RWPE2 (cell line): ENCODE results near the gene AOPEP.
A peak's percentile ranks its signal among the peaks of the same experiment; 100 is the strongest.

ENCODE experiments used
- ATAC-seq: fragments of 200-7000 bp; cut with Tn5 transposase; 3 replicates; pipeline ENCODE4 v1.9.1; 2021; ENCODE audit warnings: low read depth
- DNase-seq: peaks from one replicate; pipeline ENCODE4 v3.0.0-alpha.2; 2020; ENCODE audit warnings: low spot score
- H3K27ac ChIP-seq: fragments of 450-650 bp; 2 replicates; pipeline ENCODE4 v1.5.1; 2017; ENCODE audit warnings: mild to moderate bottlenecking; ENCODE audit not compliant: poor library complexity, severe bottlenecking
- H3K27me3 ChIP-seq: fragments of 250-450 bp; sonication (Bioruptor Pico); 2 replicates; pipeline ENCODE4 v1.5.1; 2021; ENCODE audit warnings: mild to moderate bottlenecking, moderate library complexity; ENCODE audit not compliant: insufficient read depth, poor library complexity, severe bottlenecking
- H3K36me3 ChIP-seq: fragments of 250-450 bp; sonication (Bioruptor Pico); 2 replicates; pipeline ENCODE4 v1.5.1; 2020; ENCODE audit warnings: low read depth, mild to moderate bottlenecking, moderate library complexity
- H3K4me1 ChIP-seq: fragments of 250-450 bp; sonication (Bioruptor Pico); 2 replicates; pipeline ENCODE4 v1.5.1; 2021; ENCODE audit warnings: mild to moderate bottlenecking, moderate library complexity; ENCODE audit not compliant: insufficient read depth, poor library complexity, severe bottlenecking
- H3K4me3 ChIP-seq: fragments of 250-450 bp; sonication (Bioruptor Pico); 2 replicates; pipeline ENCODE4 v1.5.1; 2021; ENCODE audit warnings: mild to moderate bottlenecking, moderate library complexity; ENCODE audit not compliant: severe bottlenecking
- H3K9me3 ChIP-seq: fragments of 250-450 bp; sonication (Bioruptor Pico); 2 replicates; pipeline ENCODE4 v1.5.1; 2021; ENCODE audit warnings: mild to moderate bottlenecking, moderate library complexity; ENCODE audit not compliant: severe bottlenecking
- TF ChIP-seq, protein P1 (sequence below): fragments of 450-650 bp; IDR thresholded peaks from one replicate; pipeline ENCODE4 v1.5.1; 2017; ENCODE audit warnings: mild to moderate bottlenecking, moderate library complexity; ENCODE audit not compliant: poor library complexity, severe bottlenecking

Gene AOPEP

DNA sequence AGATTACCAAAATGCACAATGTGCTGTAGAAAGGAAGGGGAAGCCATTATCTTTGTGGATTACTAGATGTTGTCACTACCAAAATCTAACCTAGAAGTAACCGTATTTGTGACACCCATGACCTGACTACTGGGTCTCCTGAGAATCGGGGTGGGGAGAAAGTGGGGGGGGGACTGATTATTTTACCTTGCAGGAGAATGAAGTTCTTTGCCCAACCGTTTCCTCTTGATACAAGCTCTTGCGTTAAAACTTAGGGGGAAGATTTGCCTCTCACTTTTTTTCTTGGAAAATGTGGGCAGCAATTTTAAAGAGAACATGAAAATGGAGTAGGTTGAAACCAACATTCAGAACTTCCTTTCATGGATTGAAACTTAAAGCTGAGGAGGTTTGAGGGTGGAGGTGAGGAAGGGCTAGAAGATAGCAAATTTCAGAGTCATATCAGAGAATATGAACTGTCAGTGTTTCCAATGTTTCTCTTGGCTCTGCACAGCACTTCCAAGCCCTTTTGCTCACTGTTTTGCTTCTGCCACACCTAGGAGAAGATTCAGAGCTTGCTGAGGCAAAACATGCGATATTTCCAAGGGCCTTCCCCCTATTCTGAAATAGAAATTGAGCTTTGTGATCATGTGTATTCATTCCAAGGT lies 280.8 kb downstream of the AOPEP start:
- Histone ChIP-seq H3K36me3 (peaks cover 68% of the 10 kb centered on the region), H3K27me3 (no peaks in the 10 kb centered on the region), H3K4me1 (peaks cover 63% of the 10 kb centered on the region), H3K4me3 (peak overlapping the region; percentile 99), H3K27ac (peak overlapping the region; percentile 89), H3K9me3 (no peaks in the 10 kb centered on the region)
- no peak for DNase-seq
- peak; percentile 21; the same call in 2 of the 3 replicates for ATAC-seq
- TF ChIP-seq, protein P1, sequence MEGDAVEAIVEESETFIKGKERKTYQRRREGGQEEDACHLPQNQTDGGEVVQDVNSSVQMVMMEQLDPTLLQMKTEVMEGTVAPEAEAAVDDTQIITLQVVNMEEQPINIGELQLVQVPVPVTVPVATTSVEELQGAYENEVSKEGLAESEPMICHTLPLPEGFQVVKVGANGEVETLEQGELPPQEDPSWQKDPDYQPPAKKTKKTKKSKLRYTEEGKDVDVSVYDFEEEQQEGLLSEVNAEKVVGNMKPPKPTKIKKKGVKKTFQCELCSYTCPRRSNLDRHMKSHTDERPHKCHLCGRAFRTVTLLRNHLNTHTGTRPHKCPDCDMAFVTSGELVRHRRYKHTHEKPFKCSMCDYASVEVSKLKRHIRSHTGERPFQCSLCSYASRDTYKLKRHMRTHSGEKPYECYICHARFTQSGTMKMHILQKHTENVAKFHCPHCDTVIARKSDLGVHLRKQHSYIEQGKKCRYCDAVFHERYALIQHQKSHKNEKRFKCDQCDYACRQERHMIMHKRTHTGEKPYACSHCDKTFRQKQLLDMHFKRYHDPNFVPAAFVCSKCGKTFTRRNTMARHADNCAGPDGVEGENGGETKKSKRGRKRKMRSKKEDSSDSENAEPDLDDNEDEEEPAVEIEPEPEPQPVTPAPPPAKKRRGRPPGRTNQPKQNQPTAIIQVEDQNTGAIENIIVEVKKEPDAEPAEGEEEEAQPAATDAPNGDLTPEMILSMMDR, result no peak

DNA sequence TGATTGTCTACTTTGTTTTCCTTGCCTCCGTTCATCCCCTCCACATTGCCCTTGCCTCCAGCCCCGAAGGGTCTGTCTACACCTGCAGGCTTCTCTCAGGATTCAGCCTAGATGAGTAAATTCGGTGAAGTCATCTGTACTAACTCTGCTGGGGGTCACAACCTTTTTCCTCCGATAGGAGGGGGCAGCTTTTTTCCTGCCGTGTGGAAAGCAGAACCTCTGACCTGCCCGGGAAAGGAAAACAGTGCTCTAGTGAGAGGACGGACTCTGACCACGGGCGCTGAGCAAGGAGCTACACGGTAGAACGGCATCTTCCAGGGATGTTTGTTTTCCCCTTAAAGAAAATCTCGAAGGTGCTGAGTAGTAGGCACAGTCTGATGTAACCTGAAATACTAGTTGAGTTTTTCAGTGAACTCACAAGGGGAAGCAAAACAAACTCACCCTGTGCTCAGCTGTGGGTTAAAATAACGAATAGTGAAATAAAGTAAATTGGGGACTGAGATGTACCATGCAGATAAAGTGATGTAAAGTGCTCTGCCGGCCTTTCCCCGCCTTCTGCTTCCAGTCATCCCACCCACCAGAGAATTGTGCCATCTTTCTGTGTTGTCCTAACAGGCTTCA lies 281.8 kb downstream of the AOPEP start:
- H3K4me1 ChIP-seq, result peaks cover 60% of the 10 kb centered on the region
- TF ChIP-seq, protein P1, result no peak
- ATAC-seq (peak; percentile 32; the same call in 2 of the 3 replicates), DNase-seq (no peak)
- H3K9me3 ChIP-seq, result no peaks in the 10 kb centered on the region
- peaks cover 74% of the 10 kb centered on the region for H3K36me3 ChIP-seq
- peak overlapping the region; percentile 89 for H3K27ac ChIP-seq
- H3K27me3 ChIP-seq, result no peaks in the 10 kb centered on the region
- peak overlapping the region; percentile 99 for H3K4me3 ChIP-seq

GRCh38 chr9:95009459-95009858 lies 283.0 kb downstream of the AOPEP start:
- DNase-seq, result no peak
- Histone ChIP-seq H3K27ac (peak overlapping the region; percentile 89), H3K4me1 (peaks cover 53% of the 10 kb centered on the region)

DNA sequence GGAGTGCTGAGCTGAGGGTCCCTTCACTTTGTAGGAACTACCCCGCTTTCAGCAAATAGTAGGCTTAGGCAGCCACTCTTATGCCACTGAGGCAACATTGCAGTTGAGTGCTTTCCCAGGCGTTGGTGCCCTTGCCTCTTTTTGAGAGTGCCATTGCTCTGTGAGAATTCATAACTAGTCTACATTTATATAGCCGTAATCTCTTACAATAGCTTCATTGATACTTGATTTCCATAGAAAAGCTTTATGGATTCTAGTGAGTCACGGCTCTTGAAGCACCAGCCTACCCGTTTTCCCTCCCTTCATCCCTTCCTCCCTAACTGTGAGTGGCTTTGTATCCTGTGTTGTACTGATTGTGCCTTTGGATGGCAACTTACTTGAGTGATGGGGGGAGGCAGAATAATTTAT lies 283.9 kb downstream of the AOPEP start:
- peaks cover 91% of the 10 kb centered on the region for H3K36me3 ChIP-seq
- H3K4me3 ChIP-seq, result no peak overlapping the region
- H3K27me3 ChIP-seq, result no peaks in the 10 kb centered on the region
- no peaks in the 10 kb centered on the region for H3K9me3 ChIP-seq
- TF ChIP-seq, protein P1, result no peak
- no peak for DNase-seq
- no peak for ATAC-seq
- peaks cover 53% of the 10 kb centered on the region for H3K4me1 ChIP-seq
- peak overlapping the region; percentile 89 for H3K27ac ChIP-seq

More at GRCh38 chr9:95009459-95009858, 283.0 kb downstream of the AOPEP start:
- TF ChIP-seq, protein P1, result no peak
- H3K9me3 ChIP-seq, result no peaks in the 10 kb centered on the region
- H3K36me3 ChIP-seq, result peaks cover 82% of the 10 kb centered on the region
- no peak overlapping the region for H3K4me3 ChIP-seq
- ATAC-seq, result no peak
- no peaks in the 10 kb centered on the region for H3K27me3 ChIP-seq

- Histone ChIP-seq H3K36me3 (peaks cover 86% of the 10 kb centered on the region), H3K27ac (peak overlapping the region; percentile 9), H3K4me1 (peaks cover 44% of the 10 kb centered on the region), H3K9me3 (no peaks in the 10 kb centered on the region), H3K4me3 (no peak overlapping the region), H3K27me3 (no peaks in the 10 kb centered on the region)
- DNase-seq (no peak), ATAC-seq (no peak)
- TF ChIP-seq, protein P1, result no peak
Observed at GRCh38 chr9:95012035-95012708, 285.7 kb downstream of the AOPEP start.
